Endothelial cell (in vitro differentiated cells): ENCODE results near the gene PLET1. TPM values are rescaled to one million over a fixed set of nuclear protein-coding genes. Genes with fewer than 3 reads are reported as not detected.
A peak's percentile ranks its signal among the peaks of the same experiment; 100 is the strongest.

Experiments used
- DNase-seq: peaks from one replicate; pipeline ENCODE4 v3.0.0; 2021; ENCODE audit warnings: low spot score
- H3K27ac Mint-ChIP-seq: one replicate; pipeline ENCODE4 v1.8.0; 2021; ENCODE audit warnings: mixed read lengths, inconsistent platforms; ENCODE audit not compliant: unreplicated experiment
- H3K27me3 Mint-ChIP-seq: one replicate; pipeline ENCODE4 v1.8.0; 2021; ENCODE audit warnings: mild to moderate bottlenecking, moderate library complexity, mixed read lengths, inconsistent platforms; ENCODE audit not compliant: unreplicated experiment
- H3K36me3 Mint-ChIP-seq: one replicate; pipeline ENCODE4 v1.8.0; 2021; ENCODE audit warnings: mild to moderate bottlenecking, low read depth, mixed read lengths, inconsistent platforms; ENCODE audit not compliant: unreplicated experiment
- H3K4me1 Mint-ChIP-seq: one replicate; pipeline ENCODE4 v1.8.0; 2021; ENCODE audit warnings: mild to moderate bottlenecking, mixed read lengths, inconsistent platforms; ENCODE audit not compliant: unreplicated experiment
- H3K4me3 Mint-ChIP-seq: one replicate; pipeline ENCODE4 v1.8.0; 2021; ENCODE audit warnings: mild to moderate bottlenecking, mixed read lengths, inconsistent platforms; ENCODE audit not compliant: unreplicated experiment
- H3K9me3 Mint-ChIP-seq: one replicate; pipeline ENCODE4 v1.8.0; 2021; ENCODE audit warnings: mixed read lengths, inconsistent platforms; ENCODE audit not compliant: unreplicated experiment
- total RNA-seq: library from RNA; stranded (reverse); fragmentation: NEBNext Ultra II Directional; extraction: Animal tissue kit (Norgen Biotek cat#: 25700); gene quantifications from one replicate; pipeline ENCODE4 v1.2.1, GENCODE V29; 2021; ENCODE audit not compliant: unreplicated experiment
- TF ChIP-seq, protein P1 (sequence below): fragments of 200-600 bp; sonication (generic); IDR thresholded peaks from one replicate; pipeline ENCODE4 v1.5.0; 2021; ENCODE audit warnings: antibody characterized with exemption; ENCODE audit not compliant: unreplicated experiment

Gene PLET1
- total RNA-seq, 1 donor from 2014 or later, result not detected

GRCh38 chr11:112270551-112271180, 10.0 kb upstream of the PLET1 start:
- Mint-ChIP-seq H3K27ac (no peak overlapping the region), H3K4me1 (peaks cover 28% of the 10 kb centered on the region), H3K4me3 (no peak overlapping the region), H3K9me3 (no peaks in the 10 kb centered on the region), H3K36me3 (peaks cover 3% of the 10 kb centered on the region), H3K27me3 (peaks cover 7% of the 10 kb centered on the region)
- DNase-seq, result no peak
- TF ChIP-seq, protein P1, sequence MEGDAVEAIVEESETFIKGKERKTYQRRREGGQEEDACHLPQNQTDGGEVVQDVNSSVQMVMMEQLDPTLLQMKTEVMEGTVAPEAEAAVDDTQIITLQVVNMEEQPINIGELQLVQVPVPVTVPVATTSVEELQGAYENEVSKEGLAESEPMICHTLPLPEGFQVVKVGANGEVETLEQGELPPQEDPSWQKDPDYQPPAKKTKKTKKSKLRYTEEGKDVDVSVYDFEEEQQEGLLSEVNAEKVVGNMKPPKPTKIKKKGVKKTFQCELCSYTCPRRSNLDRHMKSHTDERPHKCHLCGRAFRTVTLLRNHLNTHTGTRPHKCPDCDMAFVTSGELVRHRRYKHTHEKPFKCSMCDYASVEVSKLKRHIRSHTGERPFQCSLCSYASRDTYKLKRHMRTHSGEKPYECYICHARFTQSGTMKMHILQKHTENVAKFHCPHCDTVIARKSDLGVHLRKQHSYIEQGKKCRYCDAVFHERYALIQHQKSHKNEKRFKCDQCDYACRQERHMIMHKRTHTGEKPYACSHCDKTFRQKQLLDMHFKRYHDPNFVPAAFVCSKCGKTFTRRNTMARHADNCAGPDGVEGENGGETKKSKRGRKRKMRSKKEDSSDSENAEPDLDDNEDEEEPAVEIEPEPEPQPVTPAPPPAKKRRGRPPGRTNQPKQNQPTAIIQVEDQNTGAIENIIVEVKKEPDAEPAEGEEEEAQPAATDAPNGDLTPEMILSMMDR, result no peak

- Mint-ChIP-seq H3K9me3 (no peaks in the 10 kb centered on the region), H3K4me1 (peaks cover 28% of the 10 kb centered on the region), H3K4me3 (no peak overlapping the region), H3K27ac (peak overlapping the region; percentile 54), H3K36me3 (peaks cover 3% of the 10 kb centered on the region), H3K27me3 (peaks cover 2% of the 10 kb centered on the region)
- no peak for DNase-seq
- TF ChIP-seq, protein P1, result no peak
Observed at GRCh38 chr11:112269139-112269538, 8.5 kb upstream of the PLET1 start.

- Mint-ChIP-seq H3K4me3 (no peak overlapping the region), H3K27ac (peak overlapping the region; percentile 54), H3K36me3 (peaks cover 3% of the 10 kb centered on the region), H3K4me1 (peaks cover 28% of the 10 kb centered on the region), H3K9me3 (no peaks in the 10 kb centered on the region), H3K27me3 (no peaks in the 10 kb centered on the region)
- TF ChIP-seq, protein P1, result no peak
- no peak for DNase-seq
Observed at GRCh38 chr11:112268406-112268805, 7.7 kb upstream of the PLET1 start.

DNA sequence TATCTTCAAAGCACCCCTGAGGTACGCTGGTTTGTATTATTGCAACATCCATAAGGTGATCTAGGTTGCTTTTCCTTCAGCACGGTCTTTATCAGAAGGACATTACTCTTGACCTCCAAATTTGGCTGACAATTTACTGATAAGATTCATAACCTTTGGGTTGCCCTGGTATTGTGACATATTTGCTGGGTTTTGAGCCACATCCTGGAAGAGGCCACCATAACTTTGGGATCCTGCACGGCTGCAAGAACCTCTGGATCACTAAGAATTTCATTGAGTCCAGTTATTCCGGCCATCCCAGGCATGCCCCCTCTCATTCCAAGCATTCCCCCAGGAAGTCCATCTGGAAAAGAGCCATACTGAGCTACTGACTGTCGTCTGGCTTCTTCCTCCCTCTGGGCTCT, 6.5 kb upstream of the PLET1 start:
- H3K36me3 Mint-ChIP-seq, result no peaks in the 10 kb centered on the region
- TF ChIP-seq, protein P1, result no peak
- no peak for DNase-seq
- no peaks in the 10 kb centered on the region for H3K27me3 Mint-ChIP-seq
- peaks cover 28% of the 10 kb centered on the region for H3K4me1 Mint-ChIP-seq
- no peak overlapping the region for H3K4me3 Mint-ChIP-seq
- no peaks in the 10 kb centered on the region for H3K9me3 Mint-ChIP-seq
- H3K27ac Mint-ChIP-seq, result no peak overlapping the region

- no peak for DNase-seq
- TF ChIP-seq, protein P1, result no peak
- no peaks in the 10 kb centered on the region for H3K27me3 Mint-ChIP-seq
- no peak overlapping the region for H3K4me3 Mint-ChIP-seq
- no peak overlapping the region for H3K27ac Mint-ChIP-seq
- H3K4me1 Mint-ChIP-seq, result peaks cover 27% of the 10 kb centered on the region
- H3K9me3 Mint-ChIP-seq, result no peaks in the 10 kb centered on the region
- H3K36me3 Mint-ChIP-seq, result no peaks in the 10 kb centered on the region
Observed at GRCh38 chr11:112266410-112266778, 5.7 kb upstream of the PLET1 start.
